Panc1 (cell line): ENCODE measurements around the gene FGD4.

Experiments used
- CTCF ChIP-seq: fragments of 450-650 bp; IDR thresholded peaks from 2 replicates; pipeline ENCODE4 v1.5.1; 2017; ENCODE audit warnings: mild to moderate bottlenecking
- POLR2AphosphoS5 ChIP-seq: IDR thresholded peaks from 2 replicates; pipeline ENCODE4 v1.6.1; 2012; ENCODE audit warnings: mild to moderate bottlenecking, low read depth, low read length, moderate library complexity
- SIN3A ChIP-seq: IDR thresholded peaks from 2 replicates; pipeline ENCODE4 v1.6.1; 2012; ENCODE audit warnings: low read depth, mild to moderate bottlenecking, low read length, moderate library complexity, borderline replicate concordance; ENCODE audit not compliant: insufficient read depth
- TF ChIP-seq, protein P1 (sequence below), 2 experiments: IDR thresholded peaks; 2 replicates each; pipeline ENCODE4 v1.6.1; 2011 to 2012; ENCODE audit warnings: low read depth in 2 of 2, control low read depth in 1 of 2, low read length in 1 of 2, mild to moderate bottlenecking in 1 of 2, moderate library complexity in 1 of 2; ENCODE audit not compliant: insufficient read depth in 1 of 2

- TF ChIP-seq CTCF, result no peak
- no peak for TF ChIP-seq SIN3A
- TF ChIP-seq, protein P1, sequence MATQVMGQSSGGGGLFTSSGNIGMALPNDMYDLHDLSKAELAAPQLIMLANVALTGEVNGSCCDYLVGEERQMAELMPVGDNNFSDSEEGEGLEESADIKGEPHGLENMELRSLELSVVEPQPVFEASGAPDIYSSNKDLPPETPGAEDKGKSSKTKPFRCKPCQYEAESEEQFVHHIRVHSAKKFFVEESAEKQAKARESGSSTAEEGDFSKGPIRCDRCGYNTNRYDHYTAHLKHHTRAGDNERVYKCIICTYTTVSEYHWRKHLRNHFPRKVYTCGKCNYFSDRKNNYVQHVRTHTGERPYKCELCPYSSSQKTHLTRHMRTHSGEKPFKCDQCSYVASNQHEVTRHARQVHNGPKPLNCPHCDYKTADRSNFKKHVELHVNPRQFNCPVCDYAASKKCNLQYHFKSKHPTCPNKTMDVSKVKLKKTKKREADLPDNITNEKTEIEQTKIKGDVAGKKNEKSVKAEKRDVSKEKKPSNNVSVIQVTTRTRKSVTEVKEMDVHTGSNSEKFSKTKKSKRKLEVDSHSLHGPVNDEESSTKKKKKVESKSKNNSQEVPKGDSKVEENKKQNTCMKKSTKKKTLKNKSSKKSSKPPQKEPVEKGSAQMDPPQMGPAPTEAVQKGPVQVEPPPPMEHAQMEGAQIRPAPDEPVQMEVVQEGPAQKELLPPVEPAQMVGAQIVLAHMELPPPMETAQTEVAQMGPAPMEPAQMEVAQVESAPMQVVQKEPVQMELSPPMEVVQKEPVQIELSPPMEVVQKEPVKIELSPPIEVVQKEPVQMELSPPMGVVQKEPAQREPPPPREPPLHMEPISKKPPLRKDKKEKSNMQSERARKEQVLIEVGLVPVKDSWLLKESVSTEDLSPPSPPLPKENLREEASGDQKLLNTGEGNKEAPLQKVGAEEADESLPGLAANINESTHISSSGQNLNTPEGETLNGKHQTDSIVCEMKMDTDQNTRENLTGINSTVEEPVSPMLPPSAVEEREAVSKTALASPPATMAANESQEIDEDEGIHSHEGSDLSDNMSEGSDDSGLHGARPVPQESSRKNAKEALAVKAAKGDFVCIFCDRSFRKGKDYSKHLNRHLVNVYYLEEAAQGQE (IDR thresholded peaks at IDR 0.05; ENCODE audit: insufficient read depth in 1 of 2, low read depth in 2 of 2, low read length in 1 of 2), result no peak
- no peak for TF ChIP-seq POLR2AphosphoS5
Observed at GRCh38 chr12:32457251-32458025, 58.1 kb downstream of the FGD4 start.
